OCI-M1 (cell line): ENCODE results near the gene ADGRL3.
"Not testable (repeated sequence)": the region's sequence is repeated elsewhere in the genome, so short reads cannot be mapped to it uniquely, and the experiment has no call there.

Source experiments
- DNase-seq: peaks from one replicate; lab custom pipeline; 2025; lab: John Stamatoyannopoulos, UW

Gene ADGRL3

GRCh38 chr4:61817071-61817470, 616.9 kb downstream of the ADGRL3 start:
- no peak for DNase-seq

- no peak for DNase-seq
These were observed 620.0 kb downstream of the ADGRL3 start for GRCh38 chr4:61820136-61820535.

- no peak for DNase-seq
These were observed 624.3 kb downstream of the ADGRL3 start for GRCh38 chr4:61824454-61824853.

- no peak for DNase-seq
These were observed 627.8 kb downstream of the ADGRL3 start for GRCh38 chr4:61827907-61828391.

- DNase-seq = no peak
These were observed 628.8 kb downstream of the ADGRL3 start for GRCh38 chr4:61828960-61829359.

- no peak for DNase-seq
These were observed 631.9 kb downstream of the ADGRL3 start for GRCh38 chr4:61831987-61832386.

- peak; percentile 5 for DNase-seq
These were observed 637.3 kb downstream of the ADGRL3 start for GRCh38 chr4:61837395-61837794.

GRCh38 chr4:61838072-61838471, 637.9 kb downstream of the ADGRL3 start:
- no peak for DNase-seq

GRCh38 chr4:61841714-61842113, 641.6 kb downstream of the ADGRL3 start:
- DNase-seq = no peak

- no peak for DNase-seq
These were observed 651.0 kb downstream of the ADGRL3 start for GRCh38 chr4:61851126-61851525.

- not testable (repeated sequence) for DNase-seq
These were observed 652.0 kb downstream of the ADGRL3 start for GRCh38 chr4:61852105-61852504.

GRCh38 chr4:61853041-61853440, 652.9 kb downstream of the ADGRL3 start:
- DNase-seq = no peak

- DNase-seq = no peak
These were observed 660.2 kb downstream of the ADGRL3 start for GRCh38 chr4:61860376-61860775.

- DNase-seq = no peak
These were observed 664.2 kb downstream of the ADGRL3 start for GRCh38 chr4:61864286-61864685.

- DNase-seq = no peak
These were observed 666.4 kb downstream of the ADGRL3 start for GRCh38 chr4:61866378-61867030.

- DNase-seq = no peak
These were observed 672.9 kb downstream of the ADGRL3 start for GRCh38 chr4:61872983-61873382.

GRCh38 chr4:61877266-61877665, 677.1 kb downstream of the ADGRL3 start:
- DNase-seq = peak; percentile 57

- peak; percentile 44 for DNase-seq
These were observed 677.8 kb downstream of the ADGRL3 start for GRCh38 chr4:61877893-61878292.

GRCh38 chr4:61882381-61882780, 682.3 kb downstream of the ADGRL3 start:
- DNase-seq = no peak

- DNase-seq = peak; percentile 70
These were observed 686.0 kb downstream of the ADGRL3 start for GRCh38 chr4:61886131-61886530.

GRCh38 chr4:61889117-61889516, 689.0 kb downstream of the ADGRL3 start:
- no peak for DNase-seq

GRCh38 chr4:61890321-61890720, 690.2 kb downstream of the ADGRL3 start:
- DNase-seq = no peak

GRCh38 chr4:61891953-61892352, 691.8 kb downstream of the ADGRL3 start:
- DNase-seq = no peak

- DNase-seq = no peak
These were observed 696.5 kb downstream of the ADGRL3 start for GRCh38 chr4:61896634-61897033.
